AG09309 (cell line): ENCODE results near the gene RHOG.

Experiments used
- DNase-seq: peaks from one replicate; pipeline ENCODE4 v3.0.0-alpha.2; 2010; ENCODE audit warnings: low read depth
- H3K4me3 ChIP-seq: 2 replicates; pipeline ENCODE4 v1.5.1; 2011; ENCODE audit warnings: mild to moderate bottlenecking, low read depth, low read length, moderate library complexity; ENCODE audit not compliant: control insufficient read depth
- TF ChIP-seq, protein P1 (sequence below): IDR thresholded peaks from 2 replicates; pipeline ENCODE4 v1.5.1; 2011; ENCODE audit warnings: mild to moderate bottlenecking, low read depth, low read length, inconsistent platforms; ENCODE audit not compliant: insufficient read depth, control insufficient read depth; ENCODE audit errors: missing control alignments

The RHOG gene

DNA sequence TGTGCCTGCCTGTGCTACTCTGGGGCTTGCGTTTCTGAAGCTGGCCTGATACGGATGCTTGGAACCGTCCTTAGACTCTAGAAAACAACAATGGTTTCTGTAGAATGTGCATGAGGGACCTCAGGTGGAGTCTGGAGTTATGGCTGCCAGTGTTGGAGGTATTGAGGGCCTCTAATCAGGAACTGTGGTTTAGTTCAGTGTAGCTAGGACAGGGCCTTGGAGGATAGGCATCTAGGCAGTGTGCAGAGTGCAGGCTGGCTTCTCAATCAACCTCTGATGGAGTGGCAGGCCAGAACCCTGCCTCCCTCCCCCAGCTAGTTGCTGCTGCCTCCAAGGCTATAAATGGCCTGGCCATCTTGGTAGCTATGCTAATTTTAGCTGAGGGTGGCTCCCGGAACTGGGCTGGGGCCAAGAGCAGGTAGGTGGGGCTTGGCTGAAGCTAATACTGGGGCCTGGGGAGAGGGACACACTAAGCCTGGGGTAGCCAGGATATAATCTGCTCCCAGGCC is 18.7 kb upstream of the RHOG start:
- H3K4me3 ChIP-seq = no peak overlapping the region
- TF ChIP-seq, protein P1, sequence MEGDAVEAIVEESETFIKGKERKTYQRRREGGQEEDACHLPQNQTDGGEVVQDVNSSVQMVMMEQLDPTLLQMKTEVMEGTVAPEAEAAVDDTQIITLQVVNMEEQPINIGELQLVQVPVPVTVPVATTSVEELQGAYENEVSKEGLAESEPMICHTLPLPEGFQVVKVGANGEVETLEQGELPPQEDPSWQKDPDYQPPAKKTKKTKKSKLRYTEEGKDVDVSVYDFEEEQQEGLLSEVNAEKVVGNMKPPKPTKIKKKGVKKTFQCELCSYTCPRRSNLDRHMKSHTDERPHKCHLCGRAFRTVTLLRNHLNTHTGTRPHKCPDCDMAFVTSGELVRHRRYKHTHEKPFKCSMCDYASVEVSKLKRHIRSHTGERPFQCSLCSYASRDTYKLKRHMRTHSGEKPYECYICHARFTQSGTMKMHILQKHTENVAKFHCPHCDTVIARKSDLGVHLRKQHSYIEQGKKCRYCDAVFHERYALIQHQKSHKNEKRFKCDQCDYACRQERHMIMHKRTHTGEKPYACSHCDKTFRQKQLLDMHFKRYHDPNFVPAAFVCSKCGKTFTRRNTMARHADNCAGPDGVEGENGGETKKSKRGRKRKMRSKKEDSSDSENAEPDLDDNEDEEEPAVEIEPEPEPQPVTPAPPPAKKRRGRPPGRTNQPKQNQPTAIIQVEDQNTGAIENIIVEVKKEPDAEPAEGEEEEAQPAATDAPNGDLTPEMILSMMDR = no peak
- no peak for DNase-seq

DNA sequence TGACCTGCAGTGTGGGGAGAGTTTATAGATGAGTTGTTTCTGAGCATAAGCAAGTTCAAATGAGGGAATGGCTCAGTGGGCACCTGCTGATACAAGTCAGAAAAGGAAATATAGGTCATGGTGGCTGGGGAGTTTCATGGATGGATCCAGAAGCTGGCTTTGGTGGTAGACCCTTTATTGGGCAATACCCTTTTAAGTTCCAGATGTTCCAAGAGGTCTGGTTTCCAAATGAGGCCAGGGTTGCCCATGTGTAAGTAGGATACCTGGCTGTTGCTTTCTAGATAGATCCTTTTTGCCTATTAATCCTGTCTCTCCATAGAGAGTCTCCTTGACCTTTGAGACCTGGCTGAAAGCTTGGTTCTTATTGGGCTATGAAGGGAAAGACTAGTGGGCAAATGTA is 16.9 kb upstream of the RHOG start:
- no peak for DNase-seq
- no peak overlapping the region for H3K4me3 ChIP-seq
- TF ChIP-seq, protein P1 = no peak

DNA sequence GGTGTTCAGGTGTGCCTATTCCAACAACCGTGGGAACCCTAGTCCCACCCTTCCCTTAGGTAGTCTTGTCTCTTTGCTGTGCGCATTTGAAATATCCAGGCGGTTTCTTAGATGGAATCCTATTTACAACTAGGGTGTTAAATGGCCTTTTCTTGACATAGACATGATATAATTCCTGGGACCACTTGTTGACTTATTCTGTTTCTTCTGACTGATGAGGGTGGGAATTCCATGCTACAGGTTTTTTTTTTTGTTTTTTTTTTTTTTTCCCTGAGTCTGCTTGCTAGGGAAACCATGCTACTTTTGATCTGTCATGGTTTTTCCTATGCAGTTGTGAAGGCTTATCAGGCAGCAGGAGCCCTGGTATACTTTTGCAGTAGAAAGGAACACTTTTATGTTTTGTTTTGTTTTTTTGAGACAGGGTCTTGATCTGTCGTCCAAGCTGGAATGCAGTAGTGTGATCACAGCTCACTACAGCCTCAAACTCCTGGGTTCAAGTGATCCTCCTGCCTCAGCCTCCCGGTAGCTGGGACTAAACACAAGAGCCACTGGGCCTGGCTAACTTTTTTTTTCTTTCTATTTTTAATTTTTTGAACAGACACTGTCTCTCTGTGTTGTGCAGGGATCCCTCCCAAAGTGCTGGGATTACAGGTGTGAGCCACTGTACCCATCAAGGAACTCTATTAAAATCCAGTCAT is 16.2 kb upstream of the RHOG start:
- no peak for DNase-seq
- peak overlapping the region; percentile 57 for H3K4me3 ChIP-seq
- TF ChIP-seq, protein P1 = no peak

DNA sequence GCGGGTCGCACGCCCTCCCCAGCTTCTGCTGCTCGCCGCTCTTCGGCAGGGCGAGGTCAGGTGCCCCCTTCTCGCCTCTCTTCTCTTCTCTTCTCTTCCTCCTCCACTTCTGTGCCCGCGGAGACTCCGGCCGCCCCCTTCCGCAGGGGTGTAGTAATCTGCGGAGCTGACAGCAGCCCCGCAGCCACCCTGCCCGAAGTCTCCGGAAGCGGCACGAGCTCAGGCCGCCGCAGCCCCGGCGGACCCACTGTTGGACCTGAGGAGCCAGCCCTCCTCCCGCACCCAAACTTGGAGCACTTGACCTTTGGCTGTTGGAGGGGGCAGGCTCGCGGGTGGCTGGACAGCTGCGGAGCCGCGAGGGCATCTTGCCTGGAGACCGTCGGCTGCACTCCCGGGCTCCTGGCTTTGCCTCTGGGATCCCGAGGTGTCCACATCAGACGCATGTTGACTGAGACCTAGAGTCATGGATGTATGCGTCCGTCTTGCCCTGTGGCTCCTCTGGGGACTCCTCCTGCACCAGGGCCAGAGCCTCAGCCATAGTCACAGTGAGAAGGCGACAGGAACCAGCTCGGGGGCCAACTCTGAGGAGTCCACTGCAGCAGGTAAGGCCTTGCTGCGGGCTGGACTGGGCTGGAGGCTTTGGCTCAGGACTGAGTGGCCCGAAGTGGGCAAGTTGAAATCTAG is 15.2 kb upstream of the RHOG start:
- DNase-seq = no peak

DNA sequence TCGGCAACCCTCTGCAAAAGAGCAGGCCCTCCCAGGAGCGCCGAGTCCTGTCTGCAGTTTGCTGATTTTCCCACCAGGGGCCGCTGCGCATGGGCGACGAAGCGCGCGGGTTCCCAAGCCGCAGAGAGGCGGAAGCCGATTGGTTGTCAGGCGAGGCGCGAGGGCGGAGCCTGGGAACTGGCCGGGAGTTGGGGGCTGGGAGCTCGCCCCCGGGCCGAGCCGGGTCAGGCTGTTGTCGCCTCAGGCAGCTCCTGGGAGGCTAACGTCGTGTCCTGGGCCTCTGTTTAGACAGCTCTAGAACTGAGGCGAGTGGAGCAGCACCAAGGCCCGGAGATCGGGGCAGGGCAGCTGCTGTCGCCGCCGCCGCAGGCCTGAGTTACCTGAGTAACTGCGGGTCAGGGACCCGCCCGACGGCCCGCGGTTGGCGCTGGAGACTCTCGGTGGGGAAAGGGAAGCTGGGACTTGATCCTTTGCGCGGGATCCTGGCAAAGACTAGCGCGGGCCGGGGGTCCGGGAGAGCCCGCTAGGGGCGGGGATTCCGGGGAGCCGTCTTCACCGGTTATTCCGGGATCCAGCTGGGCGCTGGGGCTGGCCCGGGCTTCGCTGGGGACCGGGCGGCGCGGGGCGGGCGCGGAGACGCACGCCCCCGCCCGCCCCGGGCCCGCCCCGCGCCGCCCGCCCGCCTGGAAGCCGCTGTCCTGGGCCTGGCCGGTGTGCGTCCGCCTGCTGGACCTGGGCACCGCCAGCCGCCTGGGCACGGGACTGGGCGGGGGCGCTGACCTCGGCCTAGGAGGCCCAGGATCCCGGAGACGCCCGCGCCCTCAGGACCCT is 14.4 kb upstream of the RHOG start, which contains the start of gene STIM1:
Gene STIM1 (plus strand): TSS at position 688 of the 831 bp plus-strand sequence. CDS start 607 bp downstream, outside the sequence.
- DNase-seq = peak; percentile 67
- H3K4me3 ChIP-seq = peak within 1 kb of the TSS; percentile 57
- TF ChIP-seq, protein P1 = peak; percentile 91

More for the DNA sequence above, 15.2 kb upstream of the RHOG start:
- TF ChIP-seq, protein P1 = no peak
- H3K4me3 ChIP-seq = peak overlapping the region; percentile 57

DNA sequence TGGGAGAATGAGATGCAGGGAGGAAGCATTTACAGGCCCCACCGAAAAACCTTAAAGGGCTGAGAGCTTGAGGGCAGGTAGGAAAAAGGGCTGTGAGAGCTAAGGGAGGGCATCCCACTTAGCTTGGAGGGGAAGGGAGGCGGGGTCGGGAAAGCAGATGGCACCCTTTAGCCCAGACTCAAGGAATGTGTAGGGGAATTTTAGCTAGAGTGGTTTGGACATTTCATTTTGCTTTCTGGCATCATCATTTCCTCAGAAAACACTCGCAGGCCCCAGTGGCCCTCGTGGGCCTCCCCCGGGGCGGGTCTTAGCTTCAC is 13.9 kb upstream of the RHOG start:
- TF ChIP-seq, protein P1 = no peak
- DNase-seq = no peak
- H3K4me3 ChIP-seq = no peak overlapping the region; the same call in 1 of the 2 replicates
